ENCODE results near the gene MAFG.

Gene MAFG

DNA sequence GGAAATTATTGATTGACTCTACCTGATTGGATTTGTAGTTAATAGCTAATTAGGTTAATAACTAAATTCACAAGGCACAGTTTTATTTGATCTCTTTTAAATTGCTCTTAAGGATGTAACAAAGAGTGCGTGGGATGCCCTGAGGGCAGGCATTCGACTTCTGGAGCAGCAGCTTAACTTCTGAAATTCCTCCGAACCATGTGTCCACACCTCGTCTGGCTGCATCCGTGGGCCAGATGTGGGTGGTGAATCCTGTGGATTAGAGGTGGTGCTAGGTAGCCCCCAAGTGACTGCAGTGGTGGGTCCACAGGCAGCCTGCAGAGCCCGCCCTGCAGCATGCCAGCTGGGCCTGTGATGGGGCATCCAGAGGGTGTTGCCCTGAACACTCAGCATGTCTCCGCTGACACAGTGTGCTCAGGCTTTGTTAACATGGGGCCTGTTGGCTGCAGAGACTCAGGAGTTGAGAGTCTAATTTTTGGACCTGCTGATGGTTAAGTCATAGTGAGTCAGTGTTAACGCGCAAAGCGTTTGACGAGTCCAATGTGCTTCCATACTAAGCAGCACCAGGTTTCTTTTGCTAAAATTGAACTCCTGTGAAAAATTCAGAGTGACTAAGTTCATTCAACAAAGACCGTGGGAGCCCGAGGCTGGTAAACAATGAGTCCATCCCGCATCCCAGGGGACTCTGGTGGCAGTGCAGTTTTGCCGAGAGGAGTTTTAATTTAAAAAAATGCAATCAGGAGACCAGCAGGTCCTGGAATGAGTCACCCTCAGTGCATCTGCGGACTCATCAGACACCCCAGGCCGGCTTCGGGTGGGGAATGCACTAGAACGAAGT is 29.3 kb downstream of the MAFG start:
- peak; percentile 67 for DNase-seq (ENCODE audit: low read depth)

DNA sequence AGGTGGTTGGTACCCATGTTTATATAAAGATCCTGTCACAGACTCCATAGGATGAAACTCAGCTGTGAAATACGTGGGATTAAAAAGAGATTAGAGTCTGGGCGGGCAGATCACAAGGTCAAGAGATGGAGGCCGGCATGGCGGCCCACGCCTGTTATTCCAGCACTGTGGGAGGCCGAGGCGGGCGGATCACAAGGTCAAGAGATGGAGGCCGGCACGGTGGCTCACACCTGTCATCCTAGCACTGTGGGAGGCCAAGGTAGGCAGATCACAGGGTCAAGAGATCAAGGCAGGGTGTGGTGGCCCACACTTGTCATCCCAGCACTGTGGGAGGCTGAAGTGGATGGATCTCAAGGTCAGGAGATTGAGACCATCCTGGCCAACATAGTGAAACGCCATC is 32.1 kb downstream of the MAFG start:
- DNase-seq (ENCODE audit: low read depth): no peak

DNA sequence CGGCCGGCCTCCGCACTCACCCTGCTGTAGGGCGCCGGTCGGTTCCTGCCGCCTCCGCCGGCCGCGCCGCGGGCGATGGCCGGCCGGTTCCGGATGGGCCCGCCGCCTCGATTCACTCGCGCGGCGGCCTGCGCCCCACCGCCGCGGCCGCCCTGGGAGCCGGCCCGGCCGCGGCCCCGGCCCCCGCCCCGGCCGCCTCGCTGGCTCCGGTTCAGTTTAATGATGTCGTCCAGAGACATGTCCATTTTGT is 36.3 kb downstream of the MAFG start:
- no peak for DNase-seq (ENCODE audit: low read depth)

DNA sequence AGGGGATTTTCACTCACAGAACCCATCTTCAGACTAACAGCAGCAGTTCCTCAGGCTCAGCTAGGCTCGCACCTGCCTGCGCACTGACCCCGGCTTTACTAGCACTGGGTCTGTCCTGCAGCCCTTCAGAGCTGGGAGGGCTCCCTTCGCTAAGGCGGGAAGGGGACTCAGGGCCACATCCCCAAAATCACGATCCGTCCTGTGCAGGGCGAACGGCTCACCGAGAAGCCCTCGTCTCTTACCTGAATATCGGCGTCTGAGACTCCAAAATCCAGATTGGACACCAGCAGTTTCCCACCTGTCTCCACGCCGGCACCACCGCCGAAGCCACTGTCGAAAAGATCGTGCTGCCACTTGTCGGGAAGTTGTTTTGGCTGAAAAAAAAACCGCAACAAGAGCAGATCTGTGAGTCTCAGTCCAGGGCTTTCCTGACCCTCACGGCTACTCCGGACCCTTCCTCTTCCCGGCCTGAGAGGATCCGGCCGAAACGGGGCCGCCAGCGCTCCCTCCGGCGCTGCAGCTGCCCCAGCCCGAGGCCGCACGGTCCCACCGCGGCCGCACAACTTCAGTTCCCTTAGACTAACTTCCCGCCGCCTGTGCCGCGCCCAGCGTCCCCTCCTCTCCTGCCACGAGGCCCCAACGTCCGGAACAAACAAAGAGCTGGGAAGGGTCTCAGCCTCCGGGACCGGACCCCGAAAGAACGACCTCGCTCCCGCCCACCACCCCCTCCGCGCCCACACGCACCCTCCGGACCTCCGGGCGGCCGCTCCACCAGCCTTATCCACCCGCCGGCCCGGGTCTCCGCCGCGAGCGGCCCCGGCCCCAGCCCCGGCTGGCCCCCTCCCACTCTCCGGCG is 36.9 kb downstream of the MAFG start:
- DNase-seq (ENCODE audit: low read depth): no peak

DNA sequence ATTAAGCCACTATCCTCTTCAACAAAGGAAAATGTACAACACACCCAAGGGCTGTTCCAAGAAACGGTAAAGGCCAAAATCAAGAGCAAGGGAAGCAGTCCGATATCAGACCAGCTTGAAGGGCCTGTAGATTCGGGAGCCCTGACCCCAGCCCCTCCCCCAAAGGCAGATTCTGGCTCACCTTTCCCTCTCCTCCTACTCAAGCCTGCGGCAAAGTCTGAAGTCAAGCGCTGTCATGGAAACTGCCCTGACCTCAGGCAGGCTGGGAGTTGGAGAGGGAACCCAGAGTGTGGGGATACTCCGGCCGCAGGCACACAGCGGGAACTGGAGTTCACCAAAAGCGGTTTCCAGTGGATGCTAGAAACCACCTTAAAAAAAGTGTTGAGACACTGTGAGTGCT is 37.9 kb downstream of the MAFG start:
- DNase-seq (ENCODE audit: low read depth): no peak

DNA sequence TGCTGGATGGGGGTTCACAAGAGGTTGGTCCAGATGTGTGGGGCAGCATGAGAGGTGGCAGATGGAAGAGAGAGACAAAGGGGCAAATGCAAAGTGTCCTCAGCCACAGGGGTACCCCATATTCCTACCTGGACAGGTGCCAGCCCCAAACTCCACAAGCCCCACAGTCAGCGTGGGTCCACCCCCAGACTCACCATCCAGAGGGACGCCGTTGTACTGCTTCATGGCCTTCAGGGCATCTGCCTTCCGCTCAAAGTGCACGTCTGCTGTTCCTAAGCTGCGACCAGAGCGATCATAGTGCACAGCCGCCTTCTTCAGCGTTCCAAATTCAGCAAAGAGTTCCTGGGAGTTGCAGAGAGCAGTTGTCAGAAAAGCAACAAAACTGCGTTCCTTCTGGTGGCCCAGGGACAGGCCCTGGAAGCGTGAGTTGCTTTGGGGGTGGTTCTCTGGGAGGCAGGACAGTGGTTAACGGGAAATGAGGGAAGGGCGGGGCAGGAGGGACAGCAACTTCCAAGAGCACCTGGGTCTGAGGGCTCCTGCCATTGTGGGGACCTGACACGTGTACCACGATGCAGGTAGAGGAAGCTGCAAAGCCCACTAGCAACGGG is 38.4 kb downstream of the MAFG start:
- DNase-seq (ENCODE audit: low read depth): no peak

DNA sequence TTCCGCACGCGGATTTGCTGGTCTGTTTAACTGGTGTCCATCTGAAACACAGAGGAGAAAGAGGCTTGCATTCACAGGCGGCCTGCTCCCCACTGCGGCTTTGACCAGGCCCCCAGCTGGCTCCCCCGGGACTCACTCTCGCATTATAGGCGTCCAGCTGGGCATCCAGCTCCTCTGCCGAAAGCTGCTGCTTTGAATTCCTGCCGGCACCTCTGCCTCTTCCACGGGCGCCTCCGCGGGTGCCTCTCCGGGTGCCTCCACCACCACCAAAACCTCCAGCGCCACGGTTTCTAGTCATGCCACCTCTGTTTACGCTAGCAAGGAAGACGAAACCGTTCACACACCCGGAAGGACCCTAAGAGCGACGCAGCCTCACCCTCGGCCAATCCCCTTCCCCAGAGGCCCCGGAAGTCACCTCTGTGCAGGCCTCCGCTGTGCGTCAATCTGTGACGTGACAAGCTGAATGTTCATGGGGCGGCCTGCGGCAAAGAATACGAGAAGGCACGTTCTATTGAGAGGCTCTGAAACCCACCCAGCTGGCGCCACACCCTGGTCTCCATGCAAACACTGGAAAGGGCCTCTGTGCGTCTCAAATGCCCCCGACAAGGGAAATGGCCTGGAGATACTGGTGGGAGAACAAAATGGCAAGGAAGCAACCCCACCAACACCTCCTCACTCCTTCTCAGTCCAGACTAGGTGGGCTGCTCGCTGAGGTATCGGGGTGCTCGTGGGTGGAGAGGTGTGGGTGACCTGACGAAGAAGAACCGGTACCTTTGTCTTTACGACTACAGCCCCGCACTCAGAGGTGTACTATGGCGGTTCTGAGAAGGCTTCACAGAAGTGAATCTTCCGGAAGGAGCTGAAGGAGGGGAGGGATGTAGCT is 39.2 kb downstream of the MAFG start:
- no peak for DNase-seq (ENCODE audit: low read depth)

DNA sequence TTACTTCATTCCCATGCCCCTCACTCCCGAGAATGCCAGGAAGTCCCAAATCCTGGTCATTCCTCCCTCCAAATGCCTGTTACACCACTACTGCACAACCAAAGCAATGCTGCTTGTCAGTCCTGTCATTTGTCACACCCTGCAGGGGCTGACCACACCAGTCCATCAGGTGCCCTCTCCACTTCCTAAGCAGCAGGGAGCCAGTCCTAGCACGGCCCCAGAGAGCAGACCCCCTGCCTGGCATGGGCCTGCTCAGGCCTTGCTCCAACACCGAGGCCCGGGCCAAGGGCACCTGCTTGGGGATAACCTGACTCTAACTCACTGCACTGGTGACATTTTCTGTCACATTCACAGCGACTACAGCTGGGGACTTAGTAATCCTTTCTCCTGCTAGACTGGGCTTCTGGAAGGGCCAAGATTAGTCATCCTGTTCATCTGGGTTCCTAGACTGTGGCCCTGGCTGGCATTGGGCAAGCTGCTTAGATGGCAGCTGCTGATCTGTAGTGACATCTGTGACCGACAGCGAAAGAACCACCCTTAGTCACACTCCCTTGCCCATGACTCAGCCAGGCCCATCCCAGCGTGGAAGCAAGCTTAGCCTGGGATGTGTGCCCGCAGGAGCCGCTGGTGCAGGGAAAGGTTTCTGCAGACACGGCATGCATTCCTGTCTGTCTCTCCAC is 41.5 kb downstream of the MAFG start:
- no peak for DNase-seq (ENCODE audit: low read depth)

DNA sequence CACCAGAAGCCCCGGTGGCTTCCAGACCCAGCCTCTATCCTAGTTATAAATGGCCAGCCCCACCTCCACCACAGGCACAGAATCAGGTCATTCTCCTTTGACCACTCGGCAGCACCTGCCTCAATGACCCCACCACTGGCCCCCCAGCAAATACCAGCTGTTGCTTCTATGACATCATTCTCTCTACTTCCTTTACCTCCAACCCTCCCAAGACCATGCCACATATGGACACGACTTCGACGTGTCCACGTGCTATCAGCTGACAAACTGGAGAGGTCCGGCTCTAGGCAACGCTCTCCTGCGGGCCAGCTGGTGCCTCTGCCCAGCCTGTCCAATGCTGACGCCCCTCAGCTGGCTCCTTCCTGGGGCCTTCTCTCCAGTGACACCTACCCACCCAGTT is 42.1 kb downstream of the MAFG start:
- DNase-seq (ENCODE audit: low read depth): no peak

DNA sequence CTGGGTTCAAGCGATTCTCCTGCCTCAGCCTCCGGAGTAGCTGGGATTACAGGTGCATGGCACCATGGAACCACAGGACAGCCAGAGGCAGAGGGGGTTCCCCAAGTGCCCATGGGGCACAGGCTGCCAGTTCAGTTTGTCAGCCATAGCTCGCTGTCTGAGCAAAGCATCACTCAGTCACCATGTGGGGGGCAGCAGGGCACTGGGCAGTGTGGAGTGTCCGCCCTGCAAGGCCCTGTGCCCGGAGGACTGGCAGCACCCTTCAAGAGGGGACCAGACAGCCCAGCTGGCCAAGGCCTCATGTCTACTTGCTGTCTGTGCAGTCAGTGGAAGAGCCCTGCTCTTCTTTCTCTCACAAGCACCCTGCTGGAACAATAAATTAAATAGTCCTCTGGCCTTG is 42.6 kb downstream of the MAFG start:
- no peak for DNase-seq (ENCODE audit: low read depth)

DNA sequence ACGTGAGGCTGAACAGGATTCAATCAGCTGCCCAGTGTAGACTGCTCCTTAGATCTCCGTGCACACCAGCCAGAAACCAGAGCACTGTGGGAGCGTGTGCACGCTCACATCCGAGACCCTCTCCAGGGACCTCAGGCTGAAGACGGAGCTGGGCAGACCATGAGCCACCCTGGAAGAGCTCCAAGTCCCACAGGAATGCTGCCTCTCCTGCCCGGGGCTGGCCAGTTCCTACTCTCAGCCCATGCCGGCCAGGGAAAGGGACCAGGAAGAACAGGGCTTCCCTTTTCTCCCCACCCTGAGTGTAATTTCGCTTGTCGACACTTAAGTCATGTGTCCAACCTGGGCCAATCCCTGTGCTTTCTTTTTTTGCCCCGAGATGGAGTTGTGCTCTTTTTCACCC is 43.0 kb downstream of the MAFG start:
- no peak for DNase-seq (ENCODE audit: low read depth)

DNA sequence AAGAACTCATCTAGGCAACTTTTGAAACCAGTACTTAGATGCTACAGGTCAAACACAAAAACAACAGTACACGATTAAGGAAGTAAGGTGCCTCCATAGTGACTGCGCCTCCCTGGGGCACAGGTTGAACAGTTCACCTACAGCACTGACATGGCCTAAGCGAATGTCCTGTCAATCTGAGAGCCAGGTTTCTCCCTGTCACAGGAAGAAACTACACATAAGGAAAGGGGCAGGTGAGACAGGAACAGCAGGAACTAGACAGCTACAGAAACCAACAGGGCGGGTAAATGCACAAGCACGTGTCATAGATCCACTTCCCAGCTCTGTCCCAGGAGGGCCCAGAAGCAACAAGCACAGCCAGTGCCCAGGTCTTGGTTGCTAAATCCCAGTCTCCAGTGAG is 48.4 kb downstream of the MAFG start:
- no peak for DNase-seq (ENCODE audit: low read depth)

DNA sequence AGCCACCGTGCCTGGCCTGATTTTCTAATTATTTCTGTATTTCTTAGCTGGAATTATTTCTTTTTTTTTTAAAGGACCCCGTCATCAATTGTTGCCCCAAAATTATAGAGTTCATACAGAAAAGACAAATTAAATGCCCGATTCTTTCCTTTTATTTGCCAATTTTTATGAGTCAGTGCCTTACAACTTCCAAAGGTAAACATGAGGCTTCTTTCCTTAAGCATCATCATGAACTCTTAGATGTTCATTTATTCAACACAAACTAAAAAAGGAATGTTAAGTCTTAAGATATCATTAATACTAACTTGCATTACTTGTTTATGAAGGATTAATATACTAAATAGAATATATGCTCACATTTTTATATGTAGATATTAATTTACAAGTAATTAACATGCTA is 49.2 kb downstream of the MAFG start:
- no peak for DNase-seq (ENCODE audit: low read depth)

DNA sequence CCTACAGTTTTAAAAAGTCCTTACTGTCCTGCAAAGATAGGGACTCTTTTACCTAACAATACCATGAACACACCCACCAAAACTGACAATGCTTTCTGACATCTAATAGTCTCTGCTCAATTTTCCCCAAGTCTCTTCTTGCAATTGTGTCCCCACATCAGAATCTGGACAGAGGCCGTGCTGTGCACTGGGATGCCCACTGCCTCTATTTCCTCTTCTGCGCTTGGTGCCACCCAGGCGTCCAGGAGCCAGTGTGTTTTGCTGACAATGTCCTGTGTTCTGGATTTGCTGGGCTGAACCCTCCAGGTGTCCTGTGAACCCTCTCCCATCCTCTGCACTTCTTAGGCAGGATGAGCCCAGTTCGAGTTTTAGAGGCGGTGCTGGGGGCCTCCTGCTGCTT is 50.0 kb downstream of the MAFG start:
- DNase-seq (ENCODE audit: low read depth): no peak

DNA sequence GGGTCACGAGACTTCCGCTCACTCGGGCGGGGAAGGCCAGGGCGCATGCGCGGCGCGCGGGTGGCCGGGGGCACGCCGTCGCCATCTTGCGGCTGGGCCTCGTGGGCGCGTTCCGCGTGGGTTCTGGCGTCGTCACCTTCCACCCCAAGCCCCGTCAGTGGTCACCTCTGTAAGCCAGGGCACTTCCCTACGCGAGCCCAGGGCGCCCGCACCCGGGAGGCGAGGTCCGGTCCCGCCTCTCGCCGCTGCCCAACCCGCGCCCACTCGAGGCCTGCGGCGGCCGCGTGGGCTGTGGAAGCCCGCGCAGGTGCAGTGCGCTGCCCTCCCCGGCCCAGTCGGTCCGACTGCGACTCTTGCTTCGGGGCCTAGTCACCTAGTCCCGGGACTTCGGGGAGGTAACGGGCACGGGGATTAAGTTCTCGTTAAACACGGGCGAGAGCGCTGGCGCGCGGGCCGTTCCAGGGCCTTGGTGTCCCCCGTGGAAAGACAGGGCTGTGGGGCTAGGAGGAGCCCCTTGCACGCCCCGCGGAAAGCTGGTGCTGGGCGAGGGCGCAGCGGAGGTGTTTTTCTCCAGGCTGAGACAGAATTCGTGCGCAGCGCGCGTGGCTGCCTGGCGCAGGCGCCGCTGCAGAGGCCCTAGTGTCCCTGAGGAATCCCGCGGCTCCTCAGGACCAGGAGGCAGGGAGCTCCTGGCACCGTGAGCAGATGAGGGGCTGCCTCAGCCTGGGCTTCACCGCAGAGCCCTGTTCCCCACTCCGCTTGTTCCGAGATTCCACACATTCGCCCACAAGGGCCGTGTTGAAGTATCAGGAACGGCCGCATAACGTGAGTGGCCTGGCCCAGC is 55.9 kb downstream of the MAFG start:
- DNase-seq (ENCODE audit: low read depth): peak; percentile 77

DNA sequence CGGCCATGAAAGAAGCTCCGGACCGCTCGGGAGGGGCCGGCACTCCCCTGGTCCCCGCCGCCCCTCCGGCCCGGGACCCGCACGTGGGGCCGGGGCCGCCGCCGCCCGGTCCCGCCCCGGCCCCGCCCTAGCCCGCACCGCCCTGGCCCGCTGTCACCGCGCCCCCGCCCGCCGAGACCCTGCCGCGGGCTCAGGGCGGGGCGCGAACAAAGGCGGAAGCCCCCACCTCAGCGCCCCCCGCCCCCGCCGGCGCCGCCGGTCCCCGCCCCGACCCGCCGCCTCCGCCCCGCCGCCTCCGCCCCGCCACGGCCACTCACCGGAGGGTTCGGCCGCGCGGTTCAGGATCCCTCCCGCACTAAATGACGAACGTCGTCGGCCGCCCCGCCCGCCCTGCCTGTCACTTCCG is 56.6 kb downstream of the MAFG start, which contains the start of gene ARHGDIA:
Gene ARHGDIA, minus strand, starts transcription at position 357 of the 406 bp plus-strand sequence. CDS start 1,407 bp downstream, outside the sequence.
- no peak for DNase-seq (ENCODE audit: low read depth)

DNA sequence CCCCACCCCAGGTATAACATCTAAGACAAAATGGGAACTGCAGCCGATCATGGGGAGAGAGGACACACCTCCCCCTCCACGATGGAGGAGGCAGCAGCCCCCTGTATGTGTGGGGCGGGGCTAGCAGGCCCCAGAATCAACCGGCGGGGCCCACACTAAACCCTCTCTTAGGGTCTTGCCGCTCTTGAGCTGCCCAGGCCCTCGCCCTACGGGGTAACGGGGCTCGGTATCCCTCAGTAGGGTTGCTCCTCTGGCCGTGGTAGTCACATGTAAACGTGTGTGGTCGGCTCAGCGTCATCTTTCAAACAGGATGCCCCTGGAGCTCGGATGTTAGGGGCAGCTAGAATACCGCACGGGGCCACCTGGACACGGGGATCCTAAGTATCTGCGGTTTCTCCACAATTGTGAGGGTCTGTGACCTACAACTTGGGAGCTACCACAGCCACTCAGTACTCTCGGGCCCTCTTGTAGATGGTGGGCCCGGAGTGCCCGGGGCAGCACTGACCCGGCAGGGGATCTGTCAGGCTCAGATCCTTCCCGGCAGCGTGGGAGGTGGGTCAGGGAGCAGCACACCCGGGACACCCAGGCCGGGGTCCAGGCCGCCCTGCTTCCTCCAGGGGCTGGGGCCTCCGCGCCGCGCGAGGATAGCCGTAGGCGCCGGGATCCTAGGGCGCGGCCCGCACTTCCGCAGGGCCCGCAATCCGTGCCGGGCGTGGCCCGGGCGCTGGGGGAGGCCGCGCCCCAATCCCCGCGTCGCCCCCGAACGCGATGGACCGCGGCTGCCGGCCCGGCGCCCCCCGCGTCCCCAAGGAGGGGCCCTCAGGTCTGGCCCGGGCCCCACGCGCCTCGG is 57.2 kb downstream of the MAFG start:
- DNase-seq (ENCODE audit: low read depth): no peak

DNA sequence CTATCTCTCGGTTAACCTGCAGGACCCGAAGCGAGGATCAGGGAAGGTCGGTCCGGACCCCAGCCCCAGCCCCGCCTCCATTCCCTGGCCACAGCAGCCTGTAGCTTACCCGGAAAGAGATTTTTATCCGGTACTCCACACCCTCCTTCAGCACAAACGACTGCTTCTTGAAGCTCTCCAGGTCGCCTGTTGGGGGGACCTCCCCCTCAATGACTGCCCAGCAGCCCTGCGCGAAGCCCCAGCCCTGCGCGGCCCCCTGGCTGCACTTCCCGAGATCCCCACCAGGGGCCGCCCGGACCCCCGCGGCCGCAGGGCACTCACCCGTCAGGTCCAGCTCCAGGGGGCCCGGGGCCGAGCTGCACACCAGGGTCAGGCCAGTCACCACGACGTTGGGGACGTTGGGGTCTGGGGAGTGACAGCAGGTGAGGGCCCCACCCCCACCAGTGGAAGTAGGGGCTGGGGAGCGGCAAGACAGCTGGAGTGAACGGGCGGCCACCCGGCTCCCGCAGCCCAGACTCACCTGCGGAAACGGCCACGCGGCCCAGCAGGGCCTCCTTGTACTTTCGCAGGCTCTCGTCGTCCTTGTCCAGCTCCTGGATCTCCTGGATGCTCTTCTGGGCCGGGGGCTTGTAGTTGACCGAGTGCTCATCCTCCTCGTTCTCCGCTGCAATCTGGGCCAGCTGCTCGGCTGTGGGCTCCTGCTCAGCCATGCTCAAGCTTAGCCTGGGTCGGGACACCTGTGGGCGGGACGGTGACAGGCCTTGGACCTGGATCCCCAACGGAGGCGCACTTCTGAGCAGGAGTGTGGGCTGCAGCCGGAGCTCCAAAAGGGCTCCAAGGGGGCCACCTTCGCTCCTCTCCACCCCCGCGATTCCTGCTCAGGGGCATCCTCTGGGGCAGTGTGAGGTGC is 58.1 kb downstream of the MAFG start:
- no peak for DNase-seq (ENCODE audit: low read depth)
